Natural killer cell (primary cell): ENCODE results near the gene TBC1D2B. TPM values are rescaled to one million over a fixed set of nuclear protein-coding genes. Genes with fewer than 3 reads are reported as not detected.

ENCODE experiments used
- ATAC-seq, 3 donors: fragments of 150-1000 bp in 2 of 3; fragments of 200-7000 bp in 1 of 3; cut with Tn5 transposase; 1 replicate in 1 of 3; 2 replicates in 2 of 3; pipeline ENCODE4 v1.10.0; 2021; ENCODE audit warnings: mild to moderate bottlenecking in 2 of 3, moderate library complexity in 2 of 3
- DNase-seq, 2 donors: peaks; one replicate each; pipeline versions ENCODE4 v3.0.0 to v3.0.0-alpha.2; 2013 to 2021; ENCODE audit warnings: mixed read lengths in 1 of 2
- H3K27ac ChIP-seq: one replicate; pipeline ENCODE4 v1.5.1; 2013; ENCODE audit warnings: mild to moderate bottlenecking, low read length
- H3K27me3 ChIP-seq: one replicate; pipeline ENCODE4 v1.6.1; 2013; ENCODE audit warnings: low read length; ENCODE audit not compliant: control insufficient read depth, insufficient read depth
- H3K36me3 ChIP-seq: one replicate; pipeline ENCODE4 v1.6.1; 2013; ENCODE audit warnings: low read length; ENCODE audit not compliant: control insufficient read depth, insufficient read depth
- H3K4me1 ChIP-seq: one replicate; pipeline ENCODE4 v1.6.1; 2013; ENCODE audit warnings: low read length; ENCODE audit not compliant: control insufficient read depth, insufficient read depth
- H3K4me3 ChIP-seq: one replicate; pipeline ENCODE4 v1.5.1; 2013; ENCODE audit warnings: low read length
- H3K9me3 ChIP-seq: one replicate; pipeline ENCODE4 v1.6.1; 2013; ENCODE audit warnings: low read length; ENCODE audit not compliant: control insufficient read depth, insufficient read depth
- H3K27ac Mint-ChIP-seq, 2 donors: one replicate each; pipeline ENCODE4 v1.8.0; 2022; ENCODE audit warnings: mild to moderate bottlenecking in 2 of 2, mixed read lengths in 2 of 2, moderate library complexity in 1 of 2
- H3K27me3 Mint-ChIP-seq, 2 donors: one replicate each; pipeline ENCODE4 v1.8.0; 2022; ENCODE audit warnings: low read depth in 2 of 2, mixed read lengths in 2 of 2
- H3K36me3 Mint-ChIP-seq: one replicate; pipeline ENCODE4 v1.8.0; 2022; ENCODE audit warnings: mixed read lengths
- H3K4me1 Mint-ChIP-seq, 2 donors: one replicate each; pipeline ENCODE4 v1.8.0; 2022; ENCODE audit warnings: mixed read lengths in 2 of 2
- H3K4me3 Mint-ChIP-seq: one replicate; pipeline ENCODE4 v1.8.0; 2022; ENCODE audit warnings: mild to moderate bottlenecking, moderate library complexity, mixed read lengths
- H3K9me3 Mint-ChIP-seq, 2 donors: one replicate each; pipeline ENCODE4 v1.8.0; 2022; ENCODE audit warnings: mixed read lengths in 2 of 2
- WGBS: methylation state at CpG from one replicate; pipeline ENCODE4 v1.1.7; 2013; ENCODE audit warnings: missing lambda C conversion rate; ENCODE audit not compliant: insufficient coverage; 5-methylcytosine and 5-hydroxymethylcytosine counted together
- intact Hi-C: fragments of 100-400 bp; cut with micrococcal nuclease; formaldehyde crosslinking; loops from one replicate; pipeline ENCODE4 v1.14.2; 2022
- total RNA-seq, 4 donors: library from RNA; stranded (reverse); fragments of 120-200 nt in 1 of 4; gene quantifications; one replicate each; pipeline versions ENCODE4 v1.2.3 to v1.2.4, GENCODE V29; 2013 to 2022
- TF ChIP-seq, protein P1 (sequence below): fragments of 200-600 bp; IDR thresholded peaks from one replicate; pipeline ENCODE4 v1.8.0; 2022; ENCODE audit warnings: antibody characterized with exemption

Gene TBC1D2B
- total RNA-seq, 3 donors from 2014 or later (not counting 1 experiment from before 2014, with no cell fraction given), result 54.0 to 83.5 (median 56.7) TPM

DNA sequence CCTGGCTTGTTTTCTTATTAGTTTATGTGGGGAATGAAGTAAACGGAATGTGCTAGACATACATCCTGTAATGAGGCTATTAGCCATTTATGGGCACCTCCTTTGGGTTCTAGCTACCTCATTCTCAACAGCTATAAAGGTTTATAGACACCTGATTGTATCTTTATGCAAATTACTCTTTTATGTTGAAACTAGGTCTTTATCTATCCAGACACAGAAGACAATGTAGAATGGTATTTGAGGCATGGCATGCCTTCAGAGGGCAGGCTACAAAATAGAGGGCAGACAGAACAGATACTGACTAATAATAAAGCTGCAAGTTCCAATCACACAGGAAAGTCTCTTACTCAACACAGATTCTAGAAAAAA is 27.1 kb downstream of the TBC1D2B start:
- no peak overlapping the region for H3K4me3 ChIP-seq
- 0% methylated on average over 1 of the region's 1 CpG for WGBS
- intact Hi-C loops, result loop anchor here (1.0 kb wide), 2 partner anchors 15 to 18 kb away; no protein-coding TSS in a partner anchor
- DNase-seq, result peak in 1 of 2 donors; percentile 76
- H3K4me1 ChIP-seq, result peaks cover 73% of the 10 kb centered on the region
- ATAC-seq, result peak; percentile 37 to 71 (median 71)
- H3K9me3 ChIP-seq, result no peaks in the 10 kb centered on the region
- peaks cover 78 to 79% of the 10 kb centered on the region in 2 donors for H3K4me1 Mint-ChIP-seq
- H3K27ac ChIP-seq, result peak overlapping the region; percentile 63
- no peaks in the 10 kb centered on the region for H3K27me3 ChIP-seq
- TF ChIP-seq, protein P1, sequence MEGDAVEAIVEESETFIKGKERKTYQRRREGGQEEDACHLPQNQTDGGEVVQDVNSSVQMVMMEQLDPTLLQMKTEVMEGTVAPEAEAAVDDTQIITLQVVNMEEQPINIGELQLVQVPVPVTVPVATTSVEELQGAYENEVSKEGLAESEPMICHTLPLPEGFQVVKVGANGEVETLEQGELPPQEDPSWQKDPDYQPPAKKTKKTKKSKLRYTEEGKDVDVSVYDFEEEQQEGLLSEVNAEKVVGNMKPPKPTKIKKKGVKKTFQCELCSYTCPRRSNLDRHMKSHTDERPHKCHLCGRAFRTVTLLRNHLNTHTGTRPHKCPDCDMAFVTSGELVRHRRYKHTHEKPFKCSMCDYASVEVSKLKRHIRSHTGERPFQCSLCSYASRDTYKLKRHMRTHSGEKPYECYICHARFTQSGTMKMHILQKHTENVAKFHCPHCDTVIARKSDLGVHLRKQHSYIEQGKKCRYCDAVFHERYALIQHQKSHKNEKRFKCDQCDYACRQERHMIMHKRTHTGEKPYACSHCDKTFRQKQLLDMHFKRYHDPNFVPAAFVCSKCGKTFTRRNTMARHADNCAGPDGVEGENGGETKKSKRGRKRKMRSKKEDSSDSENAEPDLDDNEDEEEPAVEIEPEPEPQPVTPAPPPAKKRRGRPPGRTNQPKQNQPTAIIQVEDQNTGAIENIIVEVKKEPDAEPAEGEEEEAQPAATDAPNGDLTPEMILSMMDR, result no peak
- peak overlapping the region; percentile 96 to 98 for H3K27ac Mint-ChIP-seq
- H3K27me3 Mint-ChIP-seq, result no peaks in the 10 kb centered on the region
- H3K4me3 Mint-ChIP-seq, result peak overlapping the region; percentile 86
- H3K36me3 Mint-ChIP-seq, result peaks cover 6% of the 10 kb centered on the region
- H3K36me3 ChIP-seq, result peaks cover 12% of the 10 kb centered on the region
- H3K9me3 Mint-ChIP-seq, result no peaks in the 10 kb centered on the region

DNA sequence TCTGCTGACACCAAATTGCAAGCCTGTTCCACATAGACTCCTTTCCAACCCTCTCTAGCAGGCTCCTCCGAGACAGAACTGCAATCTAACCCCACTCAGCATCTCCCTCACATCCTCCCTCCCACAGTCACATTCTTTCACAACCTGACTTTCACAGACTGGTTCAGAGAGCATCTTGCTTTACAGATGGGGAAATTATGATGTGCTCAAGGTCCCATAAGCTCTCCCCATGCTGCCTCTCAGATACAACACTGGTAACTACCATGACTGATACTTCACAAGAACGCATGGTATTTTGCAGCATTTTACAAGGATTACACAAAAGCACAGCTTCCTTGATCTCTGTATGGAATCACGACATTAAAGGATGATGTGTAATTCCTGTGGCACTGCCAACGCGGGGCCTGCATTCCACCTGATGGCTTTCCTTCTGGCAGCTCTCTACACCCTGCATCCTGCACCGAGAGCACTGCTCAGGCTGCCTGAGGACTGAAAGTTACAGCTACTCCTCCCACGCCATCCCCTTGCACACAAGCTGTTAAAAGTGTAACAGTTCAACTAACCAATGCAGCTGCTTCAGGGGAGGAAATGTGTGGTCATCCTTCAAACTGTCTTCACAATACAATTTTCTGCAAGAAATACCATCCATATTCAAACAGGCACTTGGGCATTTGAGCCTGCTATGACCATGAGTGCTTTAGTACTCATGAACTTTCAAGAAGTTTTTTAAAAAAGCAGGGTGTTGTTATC is 27.6 kb downstream of the TBC1D2B start:
- Mint-ChIP-seq H3K36me3 (peaks cover 6% of the 10 kb centered on the region), H3K27ac (peak overlapping the region; percentile 96 to 98), H3K4me3 (peak overlapping the region; percentile 86), H3K4me1 (peaks cover 78 to 79% of the 10 kb centered on the region in 2 donors), H3K9me3 (no peaks in the 10 kb centered on the region), H3K27me3 (no peaks in the 10 kb centered on the region)
- Histone ChIP-seq H3K27me3 (no peaks in the 10 kb centered on the region), H3K36me3 (peaks cover 12% of the 10 kb centered on the region), H3K4me1 (peaks cover 69% of the 10 kb centered on the region), H3K27ac (peak overlapping the region; percentile 63), H3K4me3 (no peak overlapping the region), H3K9me3 (no peaks in the 10 kb centered on the region)
- ATAC-seq (peak; percentile 50 to 77 (median 67)), DNase-seq (peak; percentile 51 to 74)
- intact Hi-C loops, result loop anchor here (1.0 kb wide), 2 partner anchors 15 to 18 kb away; no protein-coding TSS in a partner anchor
- TF ChIP-seq, protein P1, result no peak
- 11% methylated on average over 7 of the region's 7 CpGs for WGBS

DNA sequence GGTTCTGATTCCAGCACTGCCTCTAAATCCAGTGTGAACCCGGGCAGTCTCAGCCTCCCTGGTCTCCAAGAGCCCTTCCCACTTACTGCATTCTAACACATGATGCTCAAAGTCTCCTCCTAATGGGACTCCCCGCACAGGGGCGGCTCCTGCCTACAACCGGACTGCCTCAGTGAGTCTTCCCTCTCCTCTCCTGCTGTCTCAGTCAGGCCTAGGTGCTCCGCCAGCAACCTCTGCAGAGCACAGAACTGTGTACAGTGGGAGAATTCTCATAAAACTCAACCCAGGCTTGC is 28.9 kb downstream of the TBC1D2B start:
- Histone ChIP-seq H3K4me3 (no peak overlapping the region), H3K27ac (peak overlapping the region; percentile 63), H3K36me3 (peaks cover 10% of the 10 kb centered on the region), H3K4me1 (peaks cover 78% of the 10 kb centered on the region), H3K27me3 (no peaks in the 10 kb centered on the region), H3K9me3 (no peaks in the 10 kb centered on the region)
- H3K27ac Mint-ChIP-seq, result peak overlapping the region; percentile 96 to 98
- no peaks in the 10 kb centered on the region for H3K27me3 Mint-ChIP-seq
- intact Hi-C loops, result no loop called here
- DNase-seq, result peak in 1 of 2 donors; percentile 34
- no peaks in the 10 kb centered on the region for H3K9me3 Mint-ChIP-seq
- WGBS, result 95% methylated on average over 4 of the region's 5 CpGs
- peaks cover 85 to 86% of the 10 kb centered on the region in 2 donors for H3K4me1 Mint-ChIP-seq
- TF ChIP-seq, protein P1, result no peak
- H3K36me3 Mint-ChIP-seq, result peaks cover 6% of the 10 kb centered on the region
- H3K4me3 Mint-ChIP-seq, result peak overlapping the region; percentile 28
- ATAC-seq, result no peak
